Subcutaneous abdominal adipose tissue (tissue), 5 donors: ENCODE results near the gene FAM222B.
"Not testable (repeated sequence)": the region's sequence is repeated elsewhere in the genome, so short reads cannot be mapped to it uniquely, and the experiment has no call there.

ENCODE experiments used
- H3K27ac ChIP-seq: one replicate; pipeline ENCODE4 v1.7.0; 2013; ENCODE audit warnings: low read depth, mild to moderate bottlenecking, inconsistent platforms, low read length, moderate library complexity
- H3K27me3 ChIP-seq, 5 donors: one replicate each; pipeline ENCODE4 v1.7.0; 2013; ENCODE audit warnings: low read length in 5 of 5, inconsistent platforms in 1 of 5; ENCODE audit not compliant: control insufficient read depth in 5 of 5, insufficient read depth in 4 of 5
- H3K36me3 ChIP-seq, 5 donors: one replicate each; pipeline ENCODE4 v1.7.0; 2013; ENCODE audit warnings: low read length in 5 of 5; ENCODE audit not compliant: control insufficient read depth in 5 of 5, insufficient read depth in 5 of 5
- H3K4me1 ChIP-seq, 5 donors: one replicate each; pipeline ENCODE4 v1.7.0; 2013; ENCODE audit warnings: low read length in 5 of 5, mild to moderate bottlenecking in 3 of 5, moderate library complexity in 1 of 5; ENCODE audit not compliant: control insufficient read depth in 5 of 5, insufficient read depth in 5 of 5
- H3K4me3 ChIP-seq, 5 donors: one replicate each; pipeline ENCODE4 v1.7.0; 2013; ENCODE audit warnings: low read length in 5 of 5, low read depth in 1 of 5
- H3K9ac ChIP-seq, 5 donors: one replicate each; pipeline ENCODE4 v1.7.0; 2013; ENCODE audit warnings: low read length in 5 of 5, mild to moderate bottlenecking in 4 of 5, moderate library complexity in 3 of 5
- H3K9me3 ChIP-seq, 5 donors: one replicate each; pipeline ENCODE4 v1.7.0; 2013; ENCODE audit warnings: low read length in 5 of 5; ENCODE audit not compliant: control insufficient read depth in 5 of 5
- donor health status: healthy.
- donor health status: healthy.
- donor health status: healthy.
- donor health status: healthy.
- donor health status: healthy.

FAM222B gene

DNA sequence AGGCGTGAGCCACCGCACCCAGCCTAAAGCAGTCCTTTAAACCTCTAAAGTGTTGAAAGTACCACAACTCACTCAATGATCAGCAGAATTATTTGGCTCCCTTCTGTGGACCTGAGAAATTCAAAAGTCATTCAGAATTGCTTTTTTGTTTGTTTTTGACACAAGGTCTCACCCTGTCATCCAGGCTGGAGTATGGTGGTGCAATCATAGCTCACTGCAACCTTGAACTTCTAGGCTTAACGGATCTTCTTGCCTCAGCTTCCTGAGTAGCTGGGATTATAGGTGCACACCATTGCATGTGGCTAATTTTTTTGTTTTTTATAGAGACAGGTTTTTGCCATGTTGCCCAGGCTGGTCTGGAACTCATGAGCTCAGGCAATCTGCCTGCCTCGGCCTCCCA, 54.5 kb downstream of the FAM222B start:
- H3K4me1 ChIP-seq, result peaks cover 0 to 4% (median 0%) of the 10 kb centered on the region in 5 donors
- H3K27me3 ChIP-seq, result no peaks in the 10 kb centered on the region
- no peak overlapping the region for H3K4me3 ChIP-seq
- H3K9me3 ChIP-seq, result no peaks in the 10 kb centered on the region
- H3K9ac ChIP-seq, result no peak overlapping the region
- H3K36me3 ChIP-seq, result peaks cover 0 to 3% (median 0%) of the 10 kb centered on the region in 5 donors
- no peak overlapping the region for H3K27ac ChIP-seq

- H3K27ac ChIP-seq, result no peak overlapping the region
- no peak overlapping the region for H3K4me3 ChIP-seq
- H3K4me1 ChIP-seq, result no peaks in the 10 kb centered on the region
- H3K36me3 ChIP-seq, result peaks cover 0 to 4% (median 3%) of the 10 kb centered on the region in 5 donors
- no peaks in the 10 kb centered on the region for H3K27me3 ChIP-seq
- H3K9me3 ChIP-seq, result no peaks in the 10 kb centered on the region
- H3K9ac ChIP-seq, result no peak overlapping the region
These were observed 59.4 kb downstream of the FAM222B start for GRCh38 chr17:28783161-28783560.

DNA sequence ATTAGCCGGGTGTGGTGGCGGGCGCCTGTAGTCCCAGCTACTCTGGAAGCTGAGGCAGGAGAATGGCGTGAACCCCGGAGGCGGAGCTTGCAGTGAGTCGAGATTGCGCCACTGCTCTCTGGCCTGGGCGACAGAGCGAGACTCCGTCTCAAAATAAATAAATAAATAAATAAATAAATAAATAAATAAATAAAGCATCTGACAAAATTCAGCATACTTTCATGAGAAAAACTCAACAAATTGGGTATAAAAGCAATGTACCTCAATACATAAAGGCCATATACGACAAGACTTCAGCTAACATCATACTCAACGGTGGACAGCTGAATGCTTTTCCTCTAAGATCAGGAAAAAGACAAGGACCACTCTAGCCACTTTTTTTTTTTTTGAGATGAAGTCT, 63.0 kb downstream of the FAM222B start:
- H3K36me3 ChIP-seq, H3K27me3 ChIP-seq, H3K4me1 ChIP-seq, H3K9me3 ChIP-seq, H3K27ac ChIP-seq, H3K4me3 ChIP-seq, H3K9ac ChIP-seq: not testable (repeated sequence)

GRCh38 chr17:28777178-28777577, 65.4 kb downstream of the FAM222B start:
- no peak overlapping the region for H3K4me3 ChIP-seq
- H3K9me3 ChIP-seq, result no peaks in the 10 kb centered on the region
- peaks cover 0 to 7% (median 3%) of the 10 kb centered on the region in 5 donors for H3K36me3 ChIP-seq
- H3K4me1 ChIP-seq, result peaks cover 0 to 8% (median 0%) of the 10 kb centered on the region in 5 donors
- H3K27ac ChIP-seq, result no peak overlapping the region
- no peak overlapping the region for H3K9ac ChIP-seq
- H3K27me3 ChIP-seq, result no peaks in the 10 kb centered on the region

GRCh38 chr17:28774206-28774605, 68.4 kb downstream of the FAM222B start:
- peaks cover 0 to 4% (median 2%) of the 10 kb centered on the region in 5 donors for H3K36me3 ChIP-seq
- no peak overlapping the region for H3K27ac ChIP-seq
- H3K4me3 ChIP-seq, result no peak overlapping the region
- no peaks in the 10 kb centered on the region for H3K27me3 ChIP-seq
- no peaks in the 10 kb centered on the region for H3K9me3 ChIP-seq
- peak overlapping the region in 1 of 5 donors; percentile 25 for H3K9ac ChIP-seq
- peaks cover 0 to 8% (median 0%) of the 10 kb centered on the region in 5 donors for H3K4me1 ChIP-seq

DNA sequence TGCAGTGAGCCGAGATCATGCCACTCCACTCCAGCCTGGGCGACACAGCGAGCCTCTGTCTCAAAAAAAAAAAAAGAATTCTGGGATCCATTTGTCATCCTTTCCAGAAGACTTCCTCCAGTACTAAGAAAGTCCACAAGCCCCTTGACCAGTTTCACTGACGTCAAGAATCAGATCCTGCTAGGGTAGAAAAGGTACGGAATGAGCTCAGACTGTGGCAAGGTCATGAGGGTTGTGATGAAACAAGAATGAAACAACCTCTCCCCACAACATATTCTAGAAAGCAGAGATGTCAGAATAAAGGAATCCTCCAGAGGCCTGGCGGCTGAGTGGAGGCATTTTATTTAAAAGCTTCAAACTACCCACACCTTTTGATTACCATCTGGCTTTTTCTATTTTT, 68.9 kb downstream of the FAM222B start:
- Histone ChIP-seq H3K36me3 (peaks cover 0 to 4% (median under 1%) of the 10 kb centered on the region in 5 donors), H3K9ac (no peak overlapping the region)

DNA sequence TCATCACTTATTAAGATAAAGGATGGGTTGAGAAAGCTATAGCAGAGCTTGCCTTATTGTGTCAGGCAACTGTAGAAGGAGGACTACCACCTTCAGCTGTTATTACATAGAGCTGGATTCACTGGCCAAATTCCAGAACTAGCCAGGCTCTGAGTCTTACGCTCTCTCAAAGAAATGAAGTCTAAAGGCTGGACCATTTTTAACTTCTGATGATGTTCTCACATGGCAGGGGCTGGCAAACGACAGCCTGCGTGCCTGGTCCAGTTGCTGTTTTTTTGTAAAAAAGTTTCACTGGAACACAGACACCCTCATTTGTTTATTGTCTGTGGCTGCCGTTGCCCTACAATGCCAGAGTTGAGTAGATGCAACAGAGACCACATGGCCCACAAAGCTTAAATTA, 77.6 kb downstream of the FAM222B start:
- H3K36me3 ChIP-seq, result peaks cover 10 to 22% (median 19%) of the 10 kb centered on the region in 5 donors
- no peak overlapping the region for H3K4me3 ChIP-seq
- H3K27me3 ChIP-seq, result no peaks in the 10 kb centered on the region
- H3K9me3 ChIP-seq, result no peaks in the 10 kb centered on the region
- no peak overlapping the region for H3K9ac ChIP-seq
- H3K27ac ChIP-seq, result no peak overlapping the region
- H3K4me1 ChIP-seq, result peaks cover 0 to 18% (median 4%) of the 10 kb centered on the region in 5 donors

More for the DNA sequence above, 68.9 kb downstream of the FAM222B start:
- H3K27ac ChIP-seq, result no peak overlapping the region
- no peak overlapping the region for H3K4me3 ChIP-seq
- H3K4me1 ChIP-seq, result peaks cover 0 to 8% (median 0%) of the 10 kb centered on the region in 5 donors
- no peaks in the 10 kb centered on the region for H3K9me3 ChIP-seq
- H3K27me3 ChIP-seq, result no peaks in the 10 kb centered on the region

GRCh38 chr17:28763804-28764266, 78.8 kb downstream of the FAM222B start:
- Histone ChIP-seq H3K36me3 (peaks cover 10 to 34% (median 31%) of the 10 kb centered on the region in 5 donors), H3K4me1 (peaks cover 0 to 18% (median 4%) of the 10 kb centered on the region in 5 donors), H3K27ac (no peak overlapping the region), H3K27me3 (no peaks in the 10 kb centered on the region), H3K9ac (no peak overlapping the region), H3K9me3 (no peaks in the 10 kb centered on the region), H3K4me3 (no peak overlapping the region)

- no peak overlapping the region for H3K27ac ChIP-seq
- no peaks in the 10 kb centered on the region for H3K9me3 ChIP-seq
- H3K4me3 ChIP-seq, result no peak overlapping the region
- no peaks in the 10 kb centered on the region for H3K27me3 ChIP-seq
- H3K9ac ChIP-seq, result no peak overlapping the region
- H3K36me3 ChIP-seq, result peaks cover 10 to 40% (median 37%) of the 10 kb centered on the region in 5 donors
- H3K4me1 ChIP-seq, result peaks cover 0 to 18% (median 4%) of the 10 kb centered on the region in 5 donors
These were observed 79.3 kb downstream of the FAM222B start for GRCh38 chr17:28763137-28763799.

DNA sequence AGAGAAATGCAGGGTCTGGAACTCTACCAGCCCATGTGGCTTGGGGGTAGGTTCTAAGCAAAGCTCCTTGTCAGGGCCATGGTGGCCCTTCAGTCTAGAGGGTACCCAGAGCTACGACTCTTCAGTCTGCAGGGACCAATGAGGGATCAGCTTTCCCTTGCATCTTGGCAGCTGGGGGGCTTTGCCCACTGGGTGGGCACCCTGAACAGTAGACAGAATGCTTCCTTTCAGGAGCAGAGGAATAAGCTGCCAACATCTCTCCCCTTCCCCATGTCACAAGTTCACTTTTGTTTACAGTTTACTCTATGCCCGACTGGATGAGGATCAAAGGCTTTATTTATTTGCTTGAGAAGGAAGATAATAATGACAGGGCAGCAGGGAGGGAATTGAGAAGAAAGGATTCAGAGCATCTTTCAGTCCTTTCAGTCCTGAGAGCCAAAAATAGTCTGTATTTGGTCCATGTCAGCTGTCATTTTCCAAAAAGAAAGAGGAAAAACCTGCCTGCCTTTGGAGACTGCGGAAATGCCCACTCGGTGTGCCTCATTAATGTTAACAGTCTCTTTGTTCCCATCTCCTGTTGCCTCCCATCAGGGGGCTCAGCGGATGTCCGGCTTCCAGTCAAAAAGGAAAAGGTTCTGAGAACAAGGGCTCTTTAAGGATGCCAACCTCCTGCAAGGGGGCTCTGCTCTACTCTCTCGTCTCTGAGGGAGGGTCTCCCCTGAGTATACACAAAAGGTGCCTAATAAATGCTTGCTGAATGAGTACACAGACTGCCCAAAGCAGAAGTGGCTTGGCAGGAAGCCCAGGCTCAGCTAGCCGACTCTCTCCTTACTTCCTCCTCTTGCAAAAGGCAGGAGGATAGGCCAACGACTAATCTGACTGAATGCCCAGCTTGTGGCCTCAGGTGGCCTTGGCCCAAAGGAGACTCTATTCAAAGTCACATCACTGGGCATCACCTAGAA, 81.7 kb downstream of the FAM222B start:
- no peak overlapping the region for H3K9ac ChIP-seq
- no peak overlapping the region for H3K27ac ChIP-seq
- H3K27me3 ChIP-seq, result no peaks in the 10 kb centered on the region
- H3K9me3 ChIP-seq, result no peaks in the 10 kb centered on the region
- peaks cover 0 to 20% (median 4%) of the 10 kb centered on the region in 5 donors for H3K4me1 ChIP-seq
- H3K4me3 ChIP-seq, result no peak overlapping the region
- peaks cover 9 to 44% (median 38%) of the 10 kb centered on the region in 5 donors for H3K36me3 ChIP-seq
